Pons (tissue), 1 donor: ENCODE results near the gene SS18.
"Not testable (repeated sequence)": the region's sequence is repeated elsewhere in the genome, so short reads cannot be mapped to it uniquely, and the experiment has no call there.

Experiments used
- DNase-seq: peaks from one replicate; pipeline ENCODE4 v3.0.0-alpha.2; 2016; ENCODE audit warnings: low spot score

Gene SS18, protein sequence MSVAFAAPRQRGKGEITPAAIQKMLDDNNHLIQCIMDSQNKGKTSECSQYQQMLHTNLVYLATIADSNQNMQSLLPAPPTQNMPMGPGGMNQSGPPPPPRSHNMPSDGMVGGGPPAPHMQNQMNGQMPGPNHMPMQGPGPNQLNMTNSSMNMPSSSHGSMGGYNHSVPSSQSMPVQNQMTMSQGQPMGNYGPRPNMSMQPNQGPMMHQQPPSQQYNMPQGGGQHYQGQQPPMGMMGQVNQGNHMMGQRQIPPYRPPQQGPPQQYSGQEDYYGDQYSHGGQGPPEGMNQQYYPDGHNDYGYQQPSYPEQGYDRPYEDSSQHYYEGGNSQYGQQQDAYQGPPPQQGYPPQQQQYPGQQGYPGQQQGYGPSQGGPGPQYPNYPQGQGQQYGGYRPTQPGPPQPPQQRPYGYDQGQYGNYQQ

DNA sequence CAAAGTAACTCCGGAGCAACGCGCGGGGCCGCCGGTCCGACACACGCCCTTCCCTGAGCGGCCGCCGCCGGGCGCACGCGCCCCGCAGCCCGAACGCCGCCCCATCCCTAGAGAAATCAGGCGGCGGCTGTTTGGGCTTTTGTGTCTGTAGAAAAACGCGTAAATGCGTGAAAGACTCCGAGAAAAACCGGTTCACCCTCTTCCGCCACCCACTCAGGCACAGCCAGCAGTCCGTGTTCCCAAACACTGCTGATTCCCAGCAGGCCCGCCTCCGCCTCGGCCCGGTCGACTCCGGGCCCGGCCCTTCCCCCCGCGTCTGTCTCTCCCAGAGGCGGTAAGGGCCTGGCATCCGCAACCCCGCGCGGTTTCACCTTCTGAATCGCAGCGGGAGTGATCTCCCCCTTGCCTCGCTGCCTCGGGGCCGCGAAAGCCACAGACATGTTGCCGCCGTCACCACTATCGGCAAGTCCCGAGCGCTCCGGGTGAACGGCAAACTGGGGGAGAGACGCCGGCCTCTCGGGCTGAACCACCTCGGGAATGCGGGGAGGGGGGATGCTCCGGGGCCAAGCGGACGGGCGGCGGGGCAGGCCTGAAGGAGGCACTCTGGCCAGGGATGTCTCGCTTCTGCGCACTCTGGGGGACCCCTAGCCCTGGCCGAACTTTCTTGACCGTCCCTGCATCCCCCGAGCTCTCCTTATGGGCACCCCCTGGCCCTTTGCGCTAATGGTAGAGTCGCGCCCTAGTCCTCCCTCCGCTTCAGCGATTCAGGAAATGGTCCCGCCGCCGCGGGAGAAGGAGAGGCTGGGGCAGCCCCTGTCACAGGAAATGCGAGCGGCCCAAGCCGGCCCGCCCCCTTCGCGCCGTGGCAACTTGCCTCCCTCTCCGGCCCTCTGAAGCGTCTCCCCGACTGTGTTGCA is at the start of gene SS18:
SS18 (minus strand) TSS at position 484 of the 917 bp plus-strand sequence; CDS start at position 440, 44 bp downstream.
- DNase-seq, result peak; percentile 94

DNA sequence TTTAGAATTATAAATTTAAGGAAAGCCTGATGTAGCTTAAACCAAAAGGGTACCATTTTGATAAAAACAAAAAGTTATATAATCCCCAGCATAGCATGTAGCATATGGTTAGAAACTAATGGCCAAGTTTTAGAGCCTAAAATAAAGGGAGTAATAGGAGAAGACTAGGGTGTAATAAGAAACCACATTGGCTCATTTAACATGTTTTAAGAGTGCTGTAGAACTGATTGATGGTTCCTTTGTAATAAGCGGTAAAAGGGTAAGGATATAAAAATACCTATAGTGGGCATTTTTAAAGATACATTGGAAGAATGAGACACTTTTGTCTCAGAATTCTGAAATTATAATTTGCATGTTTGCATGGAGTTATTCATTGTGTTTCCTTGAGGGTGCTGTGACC is 45.1 kb upstream of the SS18 start:
- no peak for DNase-seq

DNA sequence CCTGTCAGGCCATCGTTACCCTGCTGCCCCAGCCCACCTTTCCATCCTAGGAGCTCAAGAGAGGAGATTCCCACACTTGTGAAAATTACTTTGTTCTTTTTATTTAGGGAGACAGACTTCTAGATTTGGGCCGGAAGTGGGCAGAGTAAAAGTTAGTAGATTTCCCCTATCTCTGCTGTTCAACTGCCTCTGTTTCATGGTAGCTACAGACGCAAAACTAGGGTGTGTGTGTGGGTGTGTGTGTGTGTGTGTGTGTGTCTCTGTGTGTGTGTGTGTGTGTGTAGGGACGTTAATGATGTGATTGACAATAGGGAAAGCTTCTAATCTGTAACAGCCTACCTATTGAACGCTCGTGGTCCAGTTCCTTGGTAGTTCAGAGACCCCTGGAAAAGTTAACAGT is 43.7 kb upstream of the SS18 start:
- no peak for DNase-seq

DNA sequence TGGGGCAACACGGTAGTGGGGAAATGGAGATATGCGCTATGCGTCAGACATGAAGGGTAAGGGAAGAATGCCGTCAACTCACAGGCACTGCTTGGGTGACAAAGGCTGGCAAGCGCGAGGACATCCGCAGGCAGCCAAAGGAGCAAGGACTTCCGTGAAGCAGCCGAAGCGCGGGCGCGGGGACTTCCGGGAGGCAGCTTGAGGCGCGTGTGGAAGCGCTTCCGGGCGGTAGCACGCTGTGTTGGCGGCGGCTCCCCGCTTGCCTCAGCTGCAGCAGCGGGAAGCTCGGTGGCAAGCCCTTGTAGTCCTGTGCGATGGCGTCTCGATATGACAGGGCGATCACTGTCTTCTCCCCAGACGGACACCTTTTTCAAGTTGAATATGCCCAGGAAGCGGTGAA is 43.2 kb upstream of the SS18 start, which contains the start of gene PSMA8:
PSMA8 (plus strand) TSS at position 218 of the 400 bp plus-strand sequence; CDS start at position 315, 97 bp downstream.
- DNase-seq, result no peak

DNA sequence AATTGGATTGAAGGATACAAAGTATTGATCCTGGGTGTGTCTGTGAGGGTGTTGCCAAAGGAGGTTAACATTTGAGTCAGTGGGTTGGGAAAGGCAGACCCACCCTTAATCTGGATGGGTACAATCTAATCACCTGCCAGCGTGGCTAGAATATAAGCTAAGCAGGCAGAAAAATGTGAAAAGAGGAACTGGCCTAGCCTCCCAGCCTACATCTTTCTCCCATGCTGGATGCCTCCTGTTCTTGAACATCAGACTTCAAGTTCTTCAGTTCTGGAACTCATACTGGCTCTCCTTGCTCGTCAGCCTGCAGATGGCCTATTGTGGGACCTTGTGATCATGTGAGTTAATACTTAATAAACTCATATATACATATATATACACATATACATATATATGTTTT is 37.8 kb upstream of the SS18 start:
- DNase-seq, result not testable (repeated sequence)

DNA sequence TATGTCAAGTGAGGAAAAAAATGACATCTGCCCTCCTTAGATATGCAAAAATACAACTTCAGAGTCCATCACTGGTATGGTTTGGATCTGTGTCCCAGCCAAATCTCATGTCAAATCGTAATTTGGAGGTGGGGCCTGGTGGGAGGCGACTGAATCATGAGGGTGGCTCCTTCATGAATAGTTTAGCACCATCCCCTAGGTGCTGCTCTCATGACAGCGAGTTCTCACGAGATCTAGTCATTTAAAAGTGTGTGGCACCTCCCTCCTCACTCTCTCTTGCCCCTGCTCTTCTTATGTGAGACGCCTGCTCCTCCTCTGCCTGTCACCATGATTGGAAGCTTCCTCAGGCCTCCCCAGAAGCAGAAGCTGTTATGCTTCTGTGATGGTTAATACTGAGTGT is 37.4 kb upstream of the SS18 start:
- no peak for DNase-seq

DNA sequence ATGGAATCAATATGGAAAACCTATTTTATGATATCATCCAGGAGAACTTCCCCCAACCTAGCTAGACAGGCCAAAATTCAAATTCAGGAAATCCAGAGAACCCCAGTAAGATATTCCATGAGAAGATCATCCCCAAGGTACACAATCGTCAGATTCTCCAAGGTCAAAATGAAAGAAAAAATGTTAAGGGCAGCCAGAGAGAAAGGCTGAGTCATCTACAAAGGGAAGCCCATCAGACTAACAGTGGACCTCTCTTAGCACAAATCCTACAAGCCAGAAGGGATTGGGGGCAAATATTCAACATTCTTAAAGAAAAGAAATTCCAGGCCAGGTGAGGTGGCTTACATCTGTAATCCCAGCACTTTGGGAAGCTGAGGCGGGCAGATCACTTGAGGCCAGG is 31.6 kb upstream of the SS18 start:
- DNase-seq, result not testable (repeated sequence)

DNA sequence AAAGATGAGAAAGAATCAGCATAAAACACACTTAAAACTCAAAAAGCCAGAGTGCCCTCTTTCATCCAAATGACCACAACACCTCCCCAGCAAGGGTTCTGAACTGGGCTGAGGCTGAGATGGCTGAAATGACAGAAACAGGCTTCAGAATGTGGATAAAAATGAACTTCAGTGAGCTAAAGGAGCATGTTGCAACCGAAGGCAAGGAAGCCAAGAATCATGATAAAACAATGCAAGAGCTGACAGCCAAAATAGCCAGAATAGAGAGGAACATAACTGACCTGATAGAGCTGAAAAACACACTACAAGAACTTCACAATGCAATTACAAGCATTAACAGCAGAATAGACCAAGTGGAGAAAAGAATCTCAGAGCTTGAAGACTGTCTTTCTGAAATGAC is 31.1 kb upstream of the SS18 start:
- no peak for DNase-seq

DNA sequence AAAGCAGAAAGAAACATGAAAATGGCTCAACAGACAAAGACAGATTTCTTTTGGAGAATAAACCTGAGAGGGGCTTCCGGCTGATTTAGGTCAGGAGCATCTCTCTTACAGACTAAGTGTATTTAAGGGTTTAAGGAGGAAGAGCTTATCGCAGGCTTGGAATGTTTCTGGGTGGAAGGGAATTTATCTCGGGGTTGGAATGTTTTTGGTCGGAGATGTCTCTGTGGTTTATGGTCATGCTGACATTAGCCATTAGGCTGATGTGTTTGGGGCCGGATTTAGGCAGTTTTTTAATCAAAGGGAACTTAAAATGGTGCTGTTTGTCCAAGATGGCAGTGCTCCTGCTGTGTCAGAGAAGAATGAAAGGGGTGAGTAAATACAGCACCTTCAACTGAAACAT is 28.8 kb upstream of the SS18 start:
- no peak for DNase-seq

DNA sequence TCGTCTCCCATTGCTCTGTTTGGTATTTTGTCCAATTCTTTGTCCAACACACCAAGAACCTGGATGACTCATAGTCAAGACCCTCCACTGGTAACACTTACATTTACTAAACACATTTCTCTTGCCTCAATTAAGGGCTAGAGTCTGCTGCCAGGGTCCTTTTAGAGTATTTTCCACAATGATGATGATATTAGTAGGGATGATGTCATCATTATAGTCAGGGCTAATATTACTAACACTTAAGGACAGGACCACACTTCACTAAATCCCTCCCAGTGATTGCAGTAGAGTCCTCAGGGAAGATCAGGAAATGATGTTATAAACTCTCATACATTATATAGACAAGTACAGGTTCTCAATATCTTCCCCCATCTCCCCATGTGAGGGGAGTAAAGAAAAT is 13.6 kb upstream of the SS18 start:
- DNase-seq, result no peak

DNA sequence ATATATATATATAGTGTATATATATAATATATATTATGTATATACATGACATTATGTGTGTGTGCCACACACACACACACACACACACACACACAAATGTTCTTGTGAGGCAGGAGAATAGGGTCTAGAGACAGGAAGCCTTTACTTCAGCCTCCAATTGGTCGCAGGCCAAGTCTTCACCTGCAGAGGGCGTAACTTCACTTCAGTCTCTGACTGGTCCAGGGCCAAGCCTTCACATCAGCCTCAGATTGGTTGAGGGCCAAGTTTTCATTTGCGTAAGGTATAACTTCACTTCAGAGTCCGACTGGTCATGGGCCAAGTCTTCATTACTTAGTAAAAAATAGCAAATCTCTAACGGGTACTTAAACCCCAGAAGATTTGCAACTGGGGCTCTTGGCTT is 13.2 kb upstream of the SS18 start:
- DNase-seq, result no peak

DNA sequence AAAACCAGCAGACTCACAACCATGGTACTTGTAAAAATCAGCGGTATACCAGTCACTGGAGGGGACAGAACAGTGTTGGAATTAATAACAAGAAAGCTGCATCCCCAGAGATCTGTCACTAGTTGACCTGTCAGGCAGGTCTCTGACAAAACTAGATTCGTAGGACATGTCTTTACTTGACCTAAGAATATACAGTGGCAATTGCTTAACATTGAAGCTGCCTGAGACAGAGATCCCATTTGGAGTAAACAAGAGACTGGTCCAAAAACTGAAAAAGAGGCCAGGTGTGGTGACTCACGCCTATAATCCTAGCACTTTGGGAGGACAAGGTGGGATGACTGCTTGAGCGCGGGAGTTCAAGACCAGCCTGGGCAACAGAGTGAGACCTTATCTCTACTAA is 7.2 kb upstream of the SS18 start:
- no peak for DNase-seq

DNA sequence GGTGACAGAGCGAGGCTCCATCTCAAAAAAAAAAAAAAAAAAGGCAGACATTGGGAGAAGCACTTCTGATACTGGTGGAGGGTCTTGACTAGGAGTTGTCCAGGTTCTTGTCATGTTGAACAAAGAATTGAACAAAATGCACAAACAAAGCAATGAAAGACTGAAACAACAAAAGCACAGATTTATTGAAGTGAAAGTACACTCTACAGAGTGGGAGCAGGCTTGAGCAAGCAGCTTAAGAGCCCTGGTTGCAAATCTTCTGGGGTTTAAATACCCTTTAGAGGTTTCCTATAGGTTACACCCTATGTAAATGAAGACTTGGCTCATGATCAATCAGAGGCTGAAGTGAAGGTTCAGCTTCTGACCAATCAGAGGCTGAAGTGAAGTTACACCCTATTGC is 6.4 kb upstream of the SS18 start:
- no peak for DNase-seq

DNA sequence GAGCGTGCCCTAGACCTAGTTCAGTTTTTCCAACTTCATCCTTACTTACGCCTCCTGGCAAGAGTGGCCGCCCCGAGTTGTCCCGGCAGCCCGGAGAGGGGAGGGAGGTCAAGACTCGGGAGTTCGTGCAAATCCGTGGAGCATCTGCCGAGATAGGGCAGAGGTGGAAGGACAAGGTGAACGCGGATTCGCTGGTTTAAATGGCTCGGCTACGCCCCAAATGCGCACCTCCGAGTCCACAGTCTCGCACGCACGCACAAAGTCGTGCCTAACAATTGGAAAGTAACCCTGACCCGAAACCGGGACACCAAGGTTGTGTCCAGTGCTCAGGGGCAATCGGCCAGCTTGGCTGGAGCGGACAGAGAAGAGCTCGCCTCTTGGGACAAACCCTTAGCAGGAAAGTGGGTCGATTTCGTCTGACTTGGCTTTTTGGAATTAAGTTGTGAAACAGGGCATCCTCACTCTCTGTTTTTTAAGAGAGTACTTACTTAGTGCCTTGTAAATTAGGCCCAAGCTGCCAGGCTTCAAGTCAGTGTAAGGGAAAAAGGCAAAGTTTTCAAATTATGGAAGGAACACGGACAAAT is 726 bp upstream of the SS18 start:
- no peak for DNase-seq

DNA sequence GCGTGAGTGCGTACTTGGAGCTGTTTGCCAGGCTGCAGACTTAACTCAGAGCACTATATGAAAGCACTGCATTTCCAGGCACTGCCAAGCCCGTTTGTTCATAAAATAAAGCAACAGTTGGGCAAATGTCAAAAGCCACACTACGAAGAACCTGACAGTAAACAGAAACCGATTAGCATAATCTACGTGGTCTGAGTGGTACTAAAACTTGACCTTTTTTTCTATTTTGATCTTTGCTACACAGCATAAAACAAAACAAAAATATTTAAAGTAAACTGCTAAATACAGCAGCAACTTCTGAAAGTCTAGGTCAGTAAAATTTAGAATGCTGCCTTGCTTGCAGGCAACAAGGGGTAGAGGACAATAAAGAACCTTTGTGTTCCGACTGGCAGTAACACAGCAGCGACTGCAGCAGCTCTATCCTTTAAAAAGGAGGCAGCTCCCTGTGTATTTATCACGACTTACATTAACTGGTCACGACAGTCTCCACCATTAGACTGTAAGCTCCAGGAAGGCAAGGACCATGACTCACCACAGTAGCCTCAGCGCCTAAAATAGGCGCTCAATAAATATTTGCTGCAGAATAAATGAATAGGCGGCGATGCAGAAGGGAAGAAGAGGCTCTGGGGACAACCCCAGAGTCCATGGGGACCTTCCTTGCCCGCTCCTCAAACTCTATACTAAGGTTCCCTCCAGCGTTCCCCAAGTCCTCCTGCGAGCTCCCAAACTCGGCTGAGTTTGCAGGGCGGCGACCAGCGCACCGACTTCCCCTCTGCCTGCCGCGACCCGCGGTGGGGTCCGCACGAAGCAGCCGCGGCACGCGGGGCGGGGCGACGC is 902 bp downstream of the SS18 start:
- peak; percentile 80 for DNase-seq

DNA sequence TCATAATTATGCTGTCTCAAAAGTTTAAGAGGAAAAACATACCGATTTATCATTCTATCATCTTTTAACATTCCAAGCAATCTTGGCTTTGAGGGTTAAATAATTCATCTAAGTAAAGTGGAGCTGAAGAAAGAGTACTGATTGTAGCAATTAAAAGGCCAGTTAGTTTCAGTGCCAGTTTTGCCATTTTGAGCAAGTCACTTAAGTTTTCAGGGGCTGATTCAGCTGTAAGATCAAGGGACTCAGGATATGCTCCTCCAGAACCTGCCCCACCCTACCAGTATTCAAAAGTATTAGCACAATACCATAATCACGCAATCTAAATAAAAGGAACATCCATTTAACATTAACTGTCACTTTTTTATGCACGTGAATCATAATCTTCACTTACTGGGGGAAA is 1.9 kb downstream of the SS18 start:
- DNase-seq, result peak; percentile 39

DNA sequence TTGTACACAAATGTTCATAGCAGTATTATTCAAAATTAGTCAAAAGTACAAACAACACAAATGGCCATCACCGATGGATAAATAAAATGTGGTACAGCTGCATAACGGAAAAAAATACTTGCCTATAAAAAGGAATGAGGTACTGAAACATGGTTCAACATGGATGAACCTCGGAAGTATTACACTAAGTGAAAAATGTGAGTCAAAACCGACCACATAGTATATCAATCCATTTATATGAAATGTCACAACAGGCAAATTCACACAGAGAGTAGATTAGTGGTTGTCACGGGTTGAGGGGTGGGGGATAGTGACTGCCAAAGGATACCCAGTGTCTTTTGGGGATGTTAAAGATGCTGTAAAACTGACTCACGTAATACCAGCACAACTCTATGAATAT is 3.5 kb downstream of the SS18 start:
- DNase-seq, result no peak

DNA sequence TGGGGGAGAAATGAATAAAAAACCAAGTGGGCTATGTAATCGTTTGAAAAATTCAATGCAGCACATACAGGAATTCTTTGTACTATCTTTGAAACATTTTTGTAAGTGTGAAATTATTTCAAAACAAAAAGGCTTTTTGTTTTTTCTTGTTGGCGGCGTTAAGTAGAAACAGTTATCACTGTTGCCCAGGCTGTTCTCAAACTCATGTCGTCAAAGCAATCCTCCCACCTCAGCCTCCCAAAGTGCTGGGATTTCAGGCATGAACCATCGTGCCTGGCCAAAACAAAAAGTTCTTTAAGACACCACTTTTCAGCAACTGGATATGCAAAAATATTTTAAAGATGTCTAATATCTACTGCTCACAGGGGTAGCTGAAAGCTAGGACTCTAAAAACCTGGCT is 5.4 kb downstream of the SS18 start:
- DNase-seq, result no peak

DNA sequence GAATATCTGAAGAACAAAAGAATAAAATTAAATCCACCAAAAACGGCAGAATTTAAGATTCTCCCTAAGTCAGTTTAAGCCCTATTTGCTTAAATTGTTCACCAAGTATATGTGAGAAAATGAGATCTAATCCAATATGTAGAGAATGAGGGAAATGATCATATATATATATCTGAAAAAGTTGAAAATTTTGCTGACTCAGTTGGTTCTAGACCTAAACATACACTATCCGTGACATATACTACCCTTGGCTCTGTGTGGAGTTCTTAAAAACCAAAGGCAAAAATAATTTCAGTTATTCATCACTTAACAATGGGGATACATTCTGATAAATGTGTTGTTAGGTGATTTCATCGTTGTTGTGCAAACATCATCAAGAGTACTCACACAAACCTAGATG is 7.3 kb downstream of the SS18 start:
- DNase-seq, result no peak

DNA sequence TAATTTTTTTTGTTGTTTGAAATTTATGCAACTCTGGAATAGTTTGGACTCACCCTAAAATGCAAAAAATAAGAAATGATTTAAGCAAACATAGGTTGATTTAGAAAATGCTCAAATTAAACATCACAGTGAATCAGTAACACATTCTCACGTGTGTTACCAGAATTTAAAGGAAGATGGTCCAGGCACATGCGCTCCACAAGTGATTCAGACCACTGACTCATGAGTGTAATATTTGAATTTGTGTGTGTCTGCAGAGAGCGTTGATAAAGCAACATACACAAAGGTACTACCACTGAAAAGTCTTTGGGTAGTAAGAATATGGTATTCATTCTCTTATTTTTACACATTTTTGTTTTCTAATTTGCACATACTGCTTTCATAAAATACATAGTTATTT is 7.9 kb downstream of the SS18 start:
- no peak for DNase-seq

DNA sequence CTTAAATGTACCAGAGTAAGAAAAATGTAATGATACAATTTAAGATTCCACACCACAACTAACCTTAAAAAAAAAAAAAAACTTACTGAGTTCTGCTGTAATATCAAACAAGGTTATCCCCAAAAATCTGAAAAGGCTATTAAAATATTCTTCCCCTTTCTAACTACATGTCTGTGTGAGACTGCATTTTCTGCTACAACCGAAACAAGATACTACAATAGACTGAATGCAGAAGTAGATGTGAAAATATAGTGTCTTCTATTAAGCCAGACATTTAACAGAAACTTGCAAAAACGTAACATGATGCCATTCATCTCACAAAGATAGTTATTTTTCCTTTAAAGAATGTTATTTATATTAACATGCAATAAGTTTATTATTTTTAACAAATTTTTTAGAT is 16.2 kb downstream of the SS18 start:
- DNase-seq, result no peak

DNA sequence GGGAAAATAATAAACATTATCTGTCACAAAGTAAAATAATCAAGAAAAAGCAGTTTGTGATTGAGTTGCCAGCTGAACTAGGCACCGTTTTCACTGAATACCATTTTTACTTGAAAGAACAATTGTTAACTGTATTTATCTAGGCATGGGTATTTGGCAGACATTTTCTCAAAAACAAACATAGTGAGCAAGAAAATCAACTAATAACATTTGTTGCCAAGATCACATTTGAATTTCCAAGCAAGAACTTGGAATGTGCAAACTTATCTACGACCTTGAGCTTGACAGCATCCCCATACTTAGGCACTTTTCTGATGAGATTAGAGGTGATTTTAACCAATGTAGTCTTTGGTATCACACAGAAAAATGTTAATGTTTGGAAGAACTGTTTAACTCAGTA is 16.7 kb downstream of the SS18 start:
- DNase-seq, result peak; percentile 55
